Measurements from ENCODE around the gene ZNF267. TPM values are rescaled to one million over a fixed set of nuclear protein-coding genes. Genes with fewer than 3 reads are reported as not detected.

The ZNF267 gene
- total and polyA plus RNA-seq, 2 of the 8 experiments (the other 6 are each of a cell fraction or from before 2014, with no cell fraction given) = 5.5 to 28.3 TPM

GRCh38 chr16:31868691-31869167, 4.9 kb upstream of the ZNF267 start:
- Histone ChIP-seq H3K4me1 (replicated peaks in 1 of 4; ENCODE audit: control insufficient read depth in 3 of 4, insufficient read depth in 4 of 4, low read length in 3 of 4) (no peaks in the 10 kb centered on the region; a peak in 1 of 7 replicates), H4K91ac (replicated peaks; ENCODE audit: insufficient read length, low read length) (no peak overlapping the region), H2AK5ac (ENCODE audit: low read depth, low read length) (no peak overlapping the region), H3K56ac (replicated peaks; ENCODE audit: insufficient read length, low read depth, low read length) (no peak overlapping the region), H3K27me3 (replicated peaks in 1 of 4; ENCODE audit: control insufficient read depth in 3 of 4, extremely low read depth in 1 of 4, insufficient read depth in 3 of 4, low read length in 3 of 4) (0 out of 7 replicates have a peak, but pooled peaks cover 0 to 2% (median 0%) of the 10 kb centered on the region in 4 experiments), H3K23me2 (ENCODE audit: low read depth, low read length) (no peaks in the 10 kb centered on the region), H3K4ac (replicated peaks; ENCODE audit: insufficient read length, low read depth, low read length) (no peak overlapping the region), H3K18ac (ENCODE audit: extremely low read depth, low read length) (no peak overlapping the region), H3K27ac (ENCODE audit: low read depth, low read length) (no peak overlapping the region), H4K5ac (ENCODE audit: insufficient read length, low read depth, low read length) (no peak overlapping the region), H3K9me3 (ENCODE audit: insufficient read depth in 2 of 2, low read depth in 1 of 2, low read length in 1 of 2) (peaks cover 4 to 8% of the 10 kb centered on the region in 2 experiments; a peak in 3 of 4 replicates), H2BK15ac (ENCODE audit: low read length) (no peak overlapping the region), H4K20me1 (replicated peaks in 1 of 2; ENCODE audit: control insufficient read depth in 1 of 2, insufficient read depth in 2 of 2, low read length in 2 of 2) (no peaks in the 10 kb centered on the region), H3K23ac (ENCODE audit: insufficient read length) (no peak overlapping the region), H3K79me2 (ENCODE audit: control insufficient read depth in 1 of 2, insufficient read depth in 2 of 2, low read length in 2 of 2) (no peaks in the 10 kb centered on the region), H4K8ac (ENCODE audit: extremely low read depth, insufficient read depth, low read length) (no peak overlapping the region), H2BK20ac (ENCODE audit: low read length) (no peak overlapping the region), H3K4me2 (ENCODE audit: insufficient read depth in 1 of 2, low read depth in 2 of 2, low read length in 2 of 2) (no peak overlapping the region), H3K14ac (ENCODE audit: insufficient read length) (no peak overlapping the region), H3K4me3 (ENCODE audit: extremely low read depth in 1 of 4, insufficient read depth in 2 of 4, low read depth in 3 of 4, low read length in 4 of 4) (no peak overlapping the region), H2BK5ac (ENCODE audit: low read depth, low read length) (no peak overlapping the region), H3K9ac (replicated peaks in 1 of 4; ENCODE audit: extremely low read depth in 1 of 4, low read depth in 3 of 4, low read length in 3 of 4) (no peak overlapping the region), H3K36me3 (ENCODE audit: control insufficient read depth in 2 of 4, insufficient read depth in 4 of 4, low read length in 3 of 4) (no peaks in the 10 kb centered on the region), H2AFZ (ENCODE audit: low read length) (no peak overlapping the region), H3K79me1 (ENCODE audit: low read depth, low read length) (no peaks in the 10 kb centered on the region), H2BK12ac (ENCODE audit: low read depth, low read length) (no peak overlapping the region), H2BK120ac (replicated peaks; ENCODE audit: low read depth, low read length) (no peak overlapping the region)
- POLR2A ChIA-PET (ENCODE audit: partially characterized antibody) = interaction anchor here (0.6 kb wide), 1 partner anchor 52 kb away, joined by 3 read pairs; no protein-coding TSS in a partner anchor
- no peak for TF ChIP-seq RNF2 (IDR thresholded peaks at IDR 0.05; ENCODE audit: borderline replicate concordance, low read depth, low read length, missing control alignments, poor library complexity, severe bottlenecking)
- peak; percentile 30 to 64 (median 58) for TF ChIP-seq CTCF (IDR thresholded peaks at IDR 0.05; ENCODE audit: control extremely low read depth in 1 of 3, insufficient read depth in 1 of 3, low read depth in 1 of 3, low read length in 3 of 3)
- TF ChIP-seq GABPA (IDR thresholded peaks at IDR 0.05; ENCODE audit: borderline replicate concordance, insufficient read depth, low read length) = no peak
- peak; percentile 73 to 84 for TF ChIP-seq RAD21 (IDR thresholded peaks at IDR 0.05 in 1 of 2, conservative IDR thresholded peaks at IDR 0.05 in 1 of 2; ENCODE audit: low read depth in 2 of 2, low read length in 2 of 2)
- FAIRE-seq (no peak), DNase-seq (ENCODE audit: low read depth in 1 of 2, low spot score in 2 of 2) (peak in 1 of 2 experiments; percentile 80)
- WGBS, 2 experiments (ENCODE audit: extremely low coverage in 1 of 2, insufficient coverage in 1 of 2, insufficient read length in 1 of 2, insufficient replicate concordance in 2 of 2, low coverage in 1 of 2, low lambda C conversion rate in 2 of 2, missing lambda C conversion rate in 1 of 2) = 33% methylated on average over 8 of the region's 8 CpGs; no CpG with 5 or more reads in 1 of the 2 experiments
- CTCF ChIA-PET (ENCODE audit: partially characterized antibody) = interaction anchor here (0.7 to 3.7 kb wide), 15 partner anchors 9 to 915 kb away, joined by 3 to 14 read pairs (median 4); no protein-coding TSS in a partner anchor
